CD8-positive, alpha-beta memory T cell (primary cell): Measurements from ENCODE around the gene GPR63. TPM values are rescaled to one million over a fixed set of nuclear protein-coding genes. Genes with fewer than 3 reads are reported as not detected.

Source experiments
- CTCF ChIA-PET: fragments of 350-600 bp; sonication (Branson Sonifier 250); formaldehyde crosslinking; loops from one replicate; lab custom pipeline; 2021; ENCODE audit warnings: antibody characterized with exemption; lab: Charles Lee
- POLR2A ChIA-PET: fragments of 350-600 bp; sonication (Branson Sonifier 250); formaldehyde crosslinking; loops from one replicate; lab custom pipeline; 2021; ENCODE audit warnings: antibody characterized with exemption; lab: Charles Lee
- DNase-seq, 5 donors: peaks; one replicate each; pipeline versions ENCODE4 v3.0.0 to v3.0.0-alpha.2; 2020 to 2022; ENCODE audit warnings: mixed read lengths in 1 of 5
- H3K27ac ChIP-seq: one replicate; pipeline ENCODE4 v1.7.0; 2013; ENCODE audit warnings: low read depth, mild to moderate bottlenecking, low read length, moderate library complexity
- H3K27me3 ChIP-seq: 2 replicates; pipeline ENCODE4 v1.7.0; 2013; ENCODE audit warnings: low read length, mild to moderate bottlenecking; ENCODE audit not compliant: insufficient read depth, poor library complexity, severe bottlenecking
- H3K36me3 ChIP-seq: 2 replicates; pipeline ENCODE4 v1.7.0; 2013; ENCODE audit warnings: mild to moderate bottlenecking, low read length, moderate library complexity; ENCODE audit not compliant: insufficient read depth
- H3K4me1 ChIP-seq: 2 replicates; pipeline ENCODE4 v1.7.0; 2013; ENCODE audit warnings: mild to moderate bottlenecking, low read length, moderate library complexity; ENCODE audit not compliant: insufficient read depth
- H3K4me3 ChIP-seq: 2 replicates; pipeline ENCODE4 v1.7.0; 2013; ENCODE audit warnings: mild to moderate bottlenecking, low read length
- H3K9me3 ChIP-seq: 2 replicates; pipeline ENCODE4 v1.7.0; 2013; ENCODE audit warnings: mild to moderate bottlenecking, low read length
- H3K27ac Mint-ChIP-seq, 8 donors: one replicate each; pipeline ENCODE4 v1.8.0; 2020 to 2021; ENCODE audit warnings: mixed read lengths in 8 of 8, mild to moderate bottlenecking in 6 of 8, inconsistent platforms in 3 of 8, moderate library complexity in 3 of 8
- H3K27me3 Mint-ChIP-seq, 2 donors: one replicate each; pipeline ENCODE4 v1.8.0; 2020 to 2021; ENCODE audit warnings: mixed read lengths in 2 of 2, mild to moderate bottlenecking in 1 of 2, moderate library complexity in 1 of 2
- H3K36me3 Mint-ChIP-seq, 3 donors: one replicate each; pipeline ENCODE4 v1.8.0; 2020 to 2021; ENCODE audit warnings: mixed read lengths in 3 of 3, inconsistent platforms in 1 of 3, mild to moderate bottlenecking in 1 of 3
- H3K4me1 Mint-ChIP-seq, 3 donors: one replicate each; pipeline ENCODE4 v1.8.0; 2020 to 2021; ENCODE audit warnings: mixed read lengths in 3 of 3, inconsistent platforms in 1 of 3, mild to moderate bottlenecking in 1 of 3
- H3K4me3 Mint-ChIP-seq, 7 donors: one replicate each; pipeline ENCODE4 v1.8.0; 2020 to 2021; ENCODE audit warnings: mixed read lengths in 7 of 7, mild to moderate bottlenecking in 6 of 7, moderate library complexity in 4 of 7, inconsistent platforms in 2 of 7
- H3K9me3 Mint-ChIP-seq, 5 donors: one replicate each; pipeline ENCODE4 v1.8.0; 2020 to 2022; ENCODE audit warnings: mixed read lengths in 5 of 5, mild to moderate bottlenecking in 3 of 5, moderate library complexity in 2 of 5, inconsistent platforms in 1 of 5
- polyA plus RNA-seq: library from polyadenylated mRNA; unstranded; fragments of 300-500 nt; fragmentation: Illumina TruSeq; gene quantifications from one replicate; pipeline ENCODE4 v1.2.3, GENCODE V29; 2021
- total RNA-seq, 2 experiments: library from RNA; stranded (reverse); gene quantifications; one replicate each; pipeline ENCODE4 v1.2.3, GENCODE V29; 2021

GPR63 gene
- total and polyA plus RNA-seq, 3 experiments from 2014 or later: 0.12 to 1.6 (median 1.5) TPM

DNA sequence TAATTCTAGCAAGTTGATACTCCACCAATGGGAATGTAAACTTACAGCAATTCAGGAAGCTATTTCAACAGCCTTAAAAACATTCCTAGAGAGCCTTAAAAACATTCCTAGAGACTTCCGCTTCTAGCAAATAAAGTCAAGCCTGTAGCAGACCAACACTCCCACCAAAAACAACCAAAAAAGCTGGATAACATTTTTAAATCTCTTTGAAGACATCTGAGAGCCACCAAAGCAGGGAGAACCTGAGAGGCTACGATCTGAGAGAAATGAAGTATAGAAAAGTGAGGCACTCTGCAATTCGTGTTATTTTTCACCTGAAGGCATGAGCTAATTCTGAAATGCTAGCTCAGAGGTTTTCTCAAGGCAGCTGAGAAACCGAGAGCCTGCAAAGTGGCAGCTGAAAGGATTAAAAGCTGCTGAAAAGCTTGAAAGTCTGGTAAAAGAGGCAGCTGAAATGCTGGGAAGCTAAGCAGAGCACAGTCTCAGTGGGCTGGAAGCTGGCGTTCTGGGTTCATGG, 20.9 kb downstream of the GPR63 start:
- DNase-seq: no peak
- ChIA-PET CTCF (no interaction called here), POLR2A (no interaction called here)
- H3K9me3 ChIP-seq: no peaks in the 10 kb centered on the region
- peaks cover 0 to 3% (median 0%) of the 10 kb centered on the region in 5 donors for H3K9me3 Mint-ChIP-seq
- peaks cover 4 to 33% of the 10 kb centered on the region in 2 donors for H3K27me3 Mint-ChIP-seq
- H3K36me3 Mint-ChIP-seq: peaks cover 0 to 3% (median 0%) of the 10 kb centered on the region in 3 donors
- H3K4me3 Mint-ChIP-seq: no peak overlapping the region
- no peaks in the 10 kb centered on the region for H3K36me3 ChIP-seq
- no peak overlapping the region for H3K4me3 ChIP-seq
- no peak overlapping the region for H3K27ac Mint-ChIP-seq
- no peaks in the 10 kb centered on the region for H3K27me3 ChIP-seq
- no peaks in the 10 kb centered on the region for H3K4me1 ChIP-seq
- no peak overlapping the region for H3K27ac ChIP-seq
- no peaks in the 10 kb centered on the region for H3K4me1 Mint-ChIP-seq

DNA sequence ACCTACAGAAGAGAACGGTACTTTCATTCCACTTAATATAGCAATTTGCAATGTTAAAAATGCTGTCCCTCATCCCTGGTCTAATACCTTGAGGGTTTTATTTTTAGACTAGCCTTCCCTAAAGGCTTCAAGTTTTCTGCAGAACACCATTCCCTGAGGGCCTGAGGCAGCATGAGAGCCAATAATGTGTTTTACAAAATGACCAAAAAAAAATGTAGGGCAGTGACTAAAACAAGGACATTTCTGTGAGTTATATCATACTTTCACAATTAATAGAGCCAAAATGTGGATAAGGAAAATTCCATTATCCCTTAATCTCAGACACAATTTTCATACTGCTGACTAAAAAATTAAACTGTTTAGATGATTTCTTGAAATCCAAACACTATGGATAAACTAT, 22.7 kb downstream of the GPR63 start:
- Mint-ChIP-seq H3K9me3 (peaks cover 0 to 3% (median 0%) of the 10 kb centered on the region in 5 donors), H3K4me1 (no peaks in the 10 kb centered on the region), H3K27me3 (peaks cover 7 to 37% of the 10 kb centered on the region in 2 donors), H3K4me3 (no peak overlapping the region), H3K36me3 (peaks cover 0 to 3% (median 0%) of the 10 kb centered on the region in 3 donors), H3K27ac (no peak overlapping the region)
- Histone ChIP-seq H3K27me3 (no peaks in the 10 kb centered on the region), H3K4me1 (no peaks in the 10 kb centered on the region), H3K9me3 (no peaks in the 10 kb centered on the region), H3K4me3 (no peak overlapping the region), H3K36me3 (no peaks in the 10 kb centered on the region), H3K27ac (no peak overlapping the region)
- POLR2A ChIA-PET: no interaction called here
- no peak for DNase-seq
- CTCF ChIA-PET: no interaction called here

DNA sequence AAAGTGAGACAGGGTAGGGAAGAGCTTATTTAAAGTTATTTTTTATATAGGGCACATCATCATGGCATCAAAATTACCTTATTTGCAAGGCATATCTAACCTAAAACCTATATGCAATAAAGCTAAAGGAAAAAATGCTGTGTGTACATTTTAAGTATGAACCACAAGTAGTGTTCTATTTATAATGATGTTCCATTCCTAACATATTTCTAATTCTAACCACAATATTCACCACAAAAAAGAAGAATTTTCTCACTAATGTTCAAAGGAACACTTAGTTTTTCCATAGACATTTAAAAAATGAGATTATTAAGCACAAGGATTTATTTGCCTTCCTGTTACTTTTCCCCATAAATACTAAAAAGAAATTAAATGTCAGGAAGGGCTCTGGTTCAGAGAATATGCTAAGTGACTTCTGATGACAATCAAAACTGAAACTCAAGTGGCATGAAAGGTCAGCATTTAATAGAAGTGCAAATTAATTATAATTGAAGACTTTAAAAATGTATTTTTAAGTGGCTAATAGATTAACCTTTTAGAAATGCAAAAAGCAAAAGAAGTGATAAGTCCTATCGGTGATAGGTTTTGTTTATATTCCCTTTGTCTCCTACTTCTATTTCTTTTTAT, 25.1 kb downstream of the GPR63 start:
- H3K27me3 Mint-ChIP-seq: peaks cover 4 to 39% of the 10 kb centered on the region in 2 donors
- no peaks in the 10 kb centered on the region for H3K36me3 ChIP-seq
- H3K4me1 ChIP-seq: no peaks in the 10 kb centered on the region
- no peak overlapping the region for H3K4me3 ChIP-seq
- H3K27ac Mint-ChIP-seq: no peak overlapping the region
- H3K9me3 ChIP-seq: no peaks in the 10 kb centered on the region
- ChIA-PET CTCF (no interaction called here), POLR2A (no interaction called here)
- H3K27ac ChIP-seq: no peak overlapping the region
- peaks cover 0 to 4% (median 0%) of the 10 kb centered on the region in 3 donors for H3K4me1 Mint-ChIP-seq
- no peaks in the 10 kb centered on the region for H3K9me3 Mint-ChIP-seq
- no peaks in the 10 kb centered on the region for H3K27me3 ChIP-seq
- DNase-seq: no peak
- H3K4me3 Mint-ChIP-seq: no peak overlapping the region
- H3K36me3 Mint-ChIP-seq: no peaks in the 10 kb centered on the region

DNA sequence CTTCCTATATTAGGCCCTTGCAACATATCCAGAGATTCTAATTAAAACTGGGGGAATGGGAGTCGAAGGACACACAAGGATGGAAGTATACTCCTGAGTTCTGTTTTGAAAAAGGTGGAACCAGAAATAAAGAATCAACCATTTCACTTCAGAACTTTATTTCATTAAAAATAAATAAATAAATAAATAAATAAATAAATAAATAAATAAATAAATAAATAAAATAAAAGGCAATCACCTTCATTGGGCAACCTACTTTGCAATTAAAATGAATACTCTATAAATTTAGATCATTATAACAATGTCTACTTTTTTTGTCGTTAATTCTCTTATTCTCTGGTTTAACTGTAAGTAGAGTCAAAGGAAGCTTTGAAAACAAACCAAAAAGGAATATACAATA, 25.6 kb downstream of the GPR63 start:
- Mint-ChIP-seq H3K4me1 (peaks cover 0 to 4% (median 0%) of the 10 kb centered on the region in 3 donors), H3K27me3 (peaks cover 4 to 39% of the 10 kb centered on the region in 2 donors), H3K27ac (no peak overlapping the region), H3K9me3 (no peaks in the 10 kb centered on the region), H3K36me3 (no peaks in the 10 kb centered on the region), H3K4me3 (no peak overlapping the region)
- CTCF ChIA-PET: no interaction called here
- no peaks in the 10 kb centered on the region for H3K4me1 ChIP-seq
- POLR2A ChIA-PET: no interaction called here
- no peaks in the 10 kb centered on the region for H3K36me3 ChIP-seq
- H3K27ac ChIP-seq: no peak overlapping the region
- H3K4me3 ChIP-seq: no peak overlapping the region
- no peaks in the 10 kb centered on the region for H3K9me3 ChIP-seq
- DNase-seq: no peak
- H3K27me3 ChIP-seq: no peaks in the 10 kb centered on the region

DNA sequence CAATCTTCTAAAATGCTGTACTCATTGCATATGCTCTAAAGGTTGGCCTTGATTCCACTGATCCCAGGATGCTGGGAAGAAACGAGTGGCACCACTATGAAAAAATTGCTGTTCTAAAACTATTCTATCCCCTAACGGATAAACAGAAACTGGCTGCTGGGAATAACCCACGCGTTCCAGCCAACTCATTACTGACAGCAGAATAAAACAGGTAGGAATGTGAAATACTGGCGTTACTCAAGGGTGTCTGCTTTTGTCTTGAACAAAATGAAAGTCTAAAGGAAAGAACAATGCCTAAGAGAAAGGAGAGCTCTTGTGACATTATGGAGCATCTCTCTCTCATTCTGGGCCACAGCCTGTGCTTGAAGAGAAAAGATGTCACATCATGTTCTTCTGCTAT, 26.1 kb downstream of the GPR63 start:
- H3K4me3 ChIP-seq: no peak overlapping the region
- no peak overlapping the region for H3K4me3 Mint-ChIP-seq
- H3K4me1 Mint-ChIP-seq: peaks cover 0 to 4% (median 0%) of the 10 kb centered on the region in 3 donors
- no peaks in the 10 kb centered on the region for H3K36me3 Mint-ChIP-seq
- H3K27me3 Mint-ChIP-seq: peaks cover 4 to 36% of the 10 kb centered on the region in 2 donors
- no peak for DNase-seq
- ChIA-PET POLR2A (no interaction called here), CTCF (no interaction called here)
- no peaks in the 10 kb centered on the region for H3K4me1 ChIP-seq
- no peaks in the 10 kb centered on the region for H3K9me3 Mint-ChIP-seq
- H3K27ac Mint-ChIP-seq: no peak overlapping the region
- no peak overlapping the region for H3K27ac ChIP-seq
- no peaks in the 10 kb centered on the region for H3K9me3 ChIP-seq
- no peaks in the 10 kb centered on the region for H3K36me3 ChIP-seq
- no peaks in the 10 kb centered on the region for H3K27me3 ChIP-seq

DNA sequence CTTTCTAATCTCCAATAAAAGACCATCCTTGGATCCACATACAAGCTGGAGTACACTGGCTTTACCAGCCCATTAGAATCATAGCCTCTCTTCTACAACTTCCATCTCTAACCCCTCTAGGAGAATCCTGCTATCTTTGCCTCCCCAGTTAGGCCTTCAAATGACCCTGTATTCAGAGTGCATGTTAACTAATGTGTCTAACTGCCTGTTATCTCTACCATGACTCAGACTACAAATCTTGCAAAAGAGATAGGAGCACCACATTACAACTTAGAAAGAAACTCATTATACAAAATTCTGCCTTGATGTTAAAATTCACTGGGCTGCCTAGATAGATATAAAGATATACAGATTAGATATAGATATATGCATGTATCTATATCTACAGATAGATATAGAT, 28.2 kb downstream of the GPR63 start:
- Mint-ChIP-seq H3K9me3 (no peaks in the 10 kb centered on the region), H3K36me3 (no peaks in the 10 kb centered on the region), H3K27me3 (peaks cover 6 to 24% of the 10 kb centered on the region in 2 donors), H3K27ac (no peak overlapping the region), H3K4me1 (peaks cover 0 to 4% (median 0%) of the 10 kb centered on the region in 3 donors), H3K4me3 (no peak overlapping the region)
- no peaks in the 10 kb centered on the region for H3K27me3 ChIP-seq
- POLR2A ChIA-PET: no interaction called here
- no peak overlapping the region for H3K27ac ChIP-seq
- H3K36me3 ChIP-seq: no peaks in the 10 kb centered on the region
- no peaks in the 10 kb centered on the region for H3K9me3 ChIP-seq
- no peaks in the 10 kb centered on the region for H3K4me1 ChIP-seq
- CTCF ChIA-PET: no interaction called here
- no peak for DNase-seq
- no peak overlapping the region for H3K4me3 ChIP-seq

DNA sequence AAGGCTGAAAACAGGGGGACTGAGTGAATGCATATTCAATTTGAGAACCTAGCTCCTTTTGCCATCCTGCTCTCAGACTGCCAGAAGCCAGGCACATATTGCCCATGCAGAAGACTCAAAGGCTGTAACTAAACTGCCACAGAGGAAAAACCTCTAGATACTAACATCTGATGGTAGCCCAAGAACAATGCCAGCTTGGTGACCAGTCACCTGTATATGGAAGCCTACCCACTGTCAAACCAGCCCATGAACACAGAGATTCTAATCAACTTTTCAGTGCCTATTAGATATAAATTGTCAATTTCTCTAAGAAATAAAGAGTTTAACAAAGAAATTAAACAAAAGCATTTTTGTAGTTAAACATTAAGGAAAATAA, 34.2 kb downstream of the GPR63 start:
- Mint-ChIP-seq H3K4me3 (no peak overlapping the region), H3K4me1 (no peaks in the 10 kb centered on the region), H3K27ac (no peak overlapping the region), H3K27me3 (peaks cover 2 to 9% of the 10 kb centered on the region in 2 donors), H3K36me3 (no peaks in the 10 kb centered on the region), H3K9me3 (no peaks in the 10 kb centered on the region)
- no peak for DNase-seq
- Histone ChIP-seq H3K27ac (no peak overlapping the region), H3K9me3 (no peaks in the 10 kb centered on the region), H3K36me3 (no peaks in the 10 kb centered on the region), H3K4me3 (no peak overlapping the region), H3K4me1 (no peaks in the 10 kb centered on the region), H3K27me3 (no peaks in the 10 kb centered on the region)
- ChIA-PET POLR2A (no interaction called here), CTCF (no interaction called here)

DNA sequence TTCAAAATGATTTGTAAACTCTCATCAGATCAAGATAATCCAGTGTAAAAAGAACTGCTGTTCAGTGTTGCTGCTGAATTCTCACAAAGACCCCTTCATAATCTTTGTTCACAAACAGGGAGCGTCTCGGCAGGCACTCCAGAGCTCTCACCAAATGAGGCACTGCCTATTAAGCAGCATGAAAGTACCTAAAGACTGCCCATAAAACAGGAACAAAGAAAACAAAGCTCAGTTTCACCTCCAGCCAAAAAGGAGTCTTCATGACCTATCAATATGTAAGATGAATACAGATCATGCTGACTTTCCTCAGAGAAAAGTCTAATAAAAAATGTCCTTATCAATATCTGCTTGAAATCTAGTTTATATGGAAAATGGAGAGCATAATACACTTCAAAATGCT, 41.8 kb downstream of the GPR63 start:
- H3K27me3 ChIP-seq: no peaks in the 10 kb centered on the region
- no peaks in the 10 kb centered on the region for H3K36me3 Mint-ChIP-seq
- DNase-seq: no peak
- no peak overlapping the region for H3K4me3 ChIP-seq
- H3K4me1 ChIP-seq: no peaks in the 10 kb centered on the region
- no peaks in the 10 kb centered on the region for H3K27me3 Mint-ChIP-seq
- CTCF ChIA-PET: no interaction called here
- H3K4me3 Mint-ChIP-seq: no peak overlapping the region
- H3K27ac Mint-ChIP-seq: no peak overlapping the region
- H3K9me3 ChIP-seq: no peaks in the 10 kb centered on the region
- no peaks in the 10 kb centered on the region for H3K9me3 Mint-ChIP-seq
- H3K36me3 ChIP-seq: peaks cover 4% of the 10 kb centered on the region
- no peak overlapping the region for H3K27ac ChIP-seq
- no peaks in the 10 kb centered on the region for H3K4me1 Mint-ChIP-seq
- POLR2A ChIA-PET: no interaction called here
